Raji (cell line): ENCODE results near the gene CFB.

ENCODE experiments used
- POLR2A ChIP-seq: IDR thresholded peaks from 2 replicates; pipeline ENCODE4 v1.6.1; 2011; ENCODE audit warnings: low read depth, low read length, control low read depth; ENCODE audit not compliant: insufficient read depth

The CFB gene

GRCh38 chr6:31940256-31940664 is 5.6 kb upstream of the CFB start:
- no peak for TF ChIP-seq POLR2A

- TF ChIP-seq POLR2A: no peak
Observed at GRCh38 chr6:31943742-31944141, 2.2 kb upstream of the CFB start.

- TF ChIP-seq POLR2A: no peak
Observed at GRCh38 chr6:31945154-31945506, 765 bp upstream of the CFB start.

- TF ChIP-seq POLR2A: no peak
Observed at GRCh38 chr6:31946370-31946885, 533 bp downstream of the CFB start.

- no peak for TF ChIP-seq POLR2A
Observed at GRCh38 chr6:31947070-31947675, 1.3 kb downstream of the CFB start.

- no peak for TF ChIP-seq POLR2A
Observed at GRCh38 chr6:31947864-31948263, 2.0 kb downstream of the CFB start.

- TF ChIP-seq POLR2A: no peak
Observed at GRCh38 chr6:31948306-31948705, 2.4 kb downstream of the CFB start.

GRCh38 chr6:31948753-31949413 is 3.0 kb downstream of the CFB start:
- no peak for TF ChIP-seq POLR2A

GRCh38 chr6:31949926-31950548 is 4.1 kb downstream of the CFB start:
- TF ChIP-seq POLR2A: 0 out of 2 replicates have a peak, but pooled peaks have one; percentile 4

- TF ChIP-seq POLR2A: no peak
Observed at GRCh38 chr6:31952140-31952805, 6.4 kb downstream of the CFB start.

GRCh38 chr6:31952890-31953289 is 7.0 kb downstream of the CFB start:
- no peak for TF ChIP-seq POLR2A

- TF ChIP-seq POLR2A: no peak
Observed at GRCh38 chr6:31954511-31954910, 8.6 kb downstream of the CFB start.

GRCh38 chr6:31956796-31957195 is 10.9 kb downstream of the CFB start:
- no peak for TF ChIP-seq POLR2A

- TF ChIP-seq POLR2A: no peak
Observed at GRCh38 chr6:31958412-31958740, 12.5 kb downstream of the CFB start.

- peak; percentile 86 for TF ChIP-seq POLR2A
Observed at GRCh38 chr6:31958741-31959739, 13.1 kb downstream of the CFB start, which contains the start of the genes NELFE and SKIC2. Gene NELFE (minus strand): TSS chr6:31958971. CDS start chr6:31958446, 525 bp downstream. Gene SKIC2 (plus strand): TSS chr6:31959175. CDS start chr6:31959193, 18 bp downstream.

GRCh38 chr6:31961616-31962015 is 15.7 kb downstream of the CFB start:
- TF ChIP-seq POLR2A: no peak
